ENCODE results near the gene TFDP2.

Gene TFDP2

DNA sequence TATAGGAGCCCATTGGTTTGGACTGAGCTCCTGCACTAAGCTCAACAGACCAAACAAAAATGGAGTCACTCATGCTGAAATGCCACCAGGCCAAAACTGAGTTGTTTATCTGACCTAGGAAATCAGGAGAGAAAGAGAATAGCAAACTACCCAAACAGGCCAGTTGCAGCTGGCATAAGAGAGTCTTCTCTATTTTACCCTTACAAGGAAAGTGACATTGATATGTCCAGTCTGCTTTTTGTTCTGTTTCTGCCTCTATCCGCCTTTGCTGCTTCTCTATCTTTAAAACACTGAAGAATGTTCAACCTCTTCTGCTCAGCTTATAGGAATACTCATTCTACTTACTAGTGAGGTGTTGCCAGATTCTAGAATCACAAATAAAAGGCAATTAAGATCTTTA is 177.8 kb downstream of the TFDP2 start:
- in situ Hi-C loops (cut with MboI; ENCODE audit: low sequenced_read_pairs), result no loop called here

DNA sequence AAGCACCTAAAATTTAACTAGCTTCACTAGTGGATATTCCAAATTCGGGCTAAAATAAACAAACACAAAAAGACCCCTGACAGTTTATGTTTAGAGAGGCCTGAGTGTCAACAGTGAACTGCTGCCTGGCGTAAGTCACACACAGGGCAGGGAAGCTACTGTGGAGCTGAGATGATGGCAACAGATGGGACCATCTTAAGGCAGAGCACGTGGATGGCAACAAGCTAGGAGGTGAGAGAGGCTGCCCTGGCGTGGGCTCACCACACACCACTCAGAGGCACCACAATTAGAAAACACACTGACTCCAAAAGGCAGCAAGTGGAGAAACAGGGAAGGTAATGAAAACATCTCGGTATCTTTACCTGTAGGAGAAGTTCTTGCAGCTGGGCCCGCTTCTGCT is 179.6 kb downstream of the TFDP2 start:
- in situ Hi-C loops (cut with MboI; ENCODE audit: low sequenced_read_pairs), result no loop called here

DNA sequence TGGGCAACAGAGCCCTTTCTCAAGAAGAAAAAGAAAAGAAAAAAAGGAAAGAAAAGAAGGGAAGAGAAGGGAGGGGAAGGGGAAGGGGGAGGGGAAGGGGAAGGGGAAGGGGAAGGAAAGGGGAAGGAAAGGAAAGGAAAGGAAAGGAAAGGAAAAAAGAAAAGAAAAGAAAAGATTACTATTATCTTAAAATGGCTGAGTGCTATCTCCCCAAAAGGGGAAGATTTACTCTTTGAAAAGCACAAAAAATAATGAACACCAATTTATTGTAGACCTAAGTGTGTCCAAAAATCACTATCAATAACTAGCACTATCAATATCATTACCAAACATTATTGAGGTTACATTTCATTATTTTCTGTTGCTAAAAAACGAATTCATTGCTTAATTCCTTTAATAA is 183.9 kb downstream of the TFDP2 start:
- in situ Hi-C loops (cut with MboI; ENCODE audit: low sequenced_read_pairs), result no loop called here

DNA sequence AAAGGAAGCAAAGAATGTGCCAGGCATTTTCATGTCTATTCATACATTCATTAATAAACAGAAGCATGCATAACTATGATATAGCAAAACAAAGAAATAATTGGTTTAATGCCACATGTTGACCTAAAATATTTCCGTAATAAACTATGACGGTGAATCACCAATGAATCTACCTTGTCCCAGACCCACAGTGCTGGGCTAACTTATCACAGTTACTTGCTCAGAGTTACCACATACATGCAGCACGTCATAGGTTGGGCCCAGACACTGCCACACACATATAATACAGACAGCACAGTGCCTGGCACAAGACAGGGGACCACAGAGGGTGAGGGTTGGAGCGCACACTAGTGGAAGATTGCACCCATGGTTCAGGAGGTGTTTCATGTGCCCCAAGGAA is 186.0 kb downstream of the TFDP2 start:
- in situ Hi-C loops (cut with MboI; ENCODE audit: low sequenced_read_pairs), result no loop called here

DNA sequence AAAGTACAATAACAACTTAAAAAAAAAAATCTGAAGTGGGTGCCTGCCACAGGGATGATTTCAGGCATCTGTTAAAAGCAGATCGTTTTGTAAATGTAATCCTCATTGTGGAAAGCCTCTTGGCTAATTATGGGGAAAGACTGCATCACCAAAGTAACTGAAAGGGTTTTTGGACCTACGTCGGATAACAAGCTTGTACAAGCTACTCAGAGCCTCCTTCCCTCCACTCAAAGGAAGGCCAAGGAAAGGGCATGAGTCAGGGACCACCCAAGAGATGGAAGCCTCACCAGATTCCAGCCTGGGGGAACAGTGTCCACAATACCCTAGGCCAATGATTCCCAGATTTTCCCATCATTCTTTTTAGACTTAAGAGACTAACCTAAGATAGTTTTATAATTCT is 188.6 kb downstream of the TFDP2 start:
- in situ Hi-C loops (cut with MboI; ENCODE audit: low sequenced_read_pairs), result no loop called here

DNA sequence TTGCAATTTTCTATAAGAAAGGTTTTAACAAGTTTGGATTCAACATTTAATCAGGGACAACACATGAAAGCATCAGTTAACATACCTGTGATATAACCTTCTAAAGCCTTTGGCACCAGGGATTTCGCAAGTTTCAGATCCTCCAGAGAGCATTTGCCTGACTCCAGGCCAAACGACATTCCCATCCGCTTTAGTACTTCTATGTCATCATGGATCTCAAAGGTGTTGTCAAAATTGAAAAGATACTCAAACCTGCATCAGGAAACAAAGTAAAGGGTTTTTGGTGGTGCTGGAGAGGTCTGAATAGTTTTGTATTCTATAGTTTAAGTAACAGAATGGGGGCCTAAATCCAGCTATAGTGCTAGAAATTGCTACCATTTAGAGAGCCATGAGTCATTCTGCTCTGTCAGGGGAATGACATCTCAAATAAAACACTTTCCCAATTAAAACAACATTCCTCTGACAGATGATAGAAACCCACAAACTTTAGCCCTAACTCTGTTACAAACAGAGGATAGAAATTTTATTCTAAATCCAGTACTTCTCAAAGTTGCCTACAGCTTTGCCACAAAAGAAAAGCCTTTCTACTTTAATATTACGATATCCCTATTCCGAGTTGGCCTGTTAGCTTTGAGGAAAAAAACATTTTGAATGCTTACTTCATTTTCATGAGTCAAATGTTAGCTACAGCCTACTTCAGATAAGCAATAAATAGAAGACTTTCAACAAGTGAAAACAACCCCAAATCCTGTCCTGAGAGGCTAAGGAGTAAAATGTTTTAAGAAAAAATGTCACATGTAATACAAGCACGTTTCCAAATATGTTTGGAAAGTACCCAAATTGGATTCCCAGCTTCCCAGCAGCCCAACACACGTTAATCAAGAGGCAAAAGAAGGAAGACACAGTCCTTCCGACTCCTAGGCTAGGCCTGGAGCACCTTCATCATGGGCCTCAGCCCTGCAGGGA is 189.5 kb downstream of the TFDP2 start:
- in situ Hi-C loops (cut with MboI; ENCODE audit: low sequenced_read_pairs), result no loop called here

DNA sequence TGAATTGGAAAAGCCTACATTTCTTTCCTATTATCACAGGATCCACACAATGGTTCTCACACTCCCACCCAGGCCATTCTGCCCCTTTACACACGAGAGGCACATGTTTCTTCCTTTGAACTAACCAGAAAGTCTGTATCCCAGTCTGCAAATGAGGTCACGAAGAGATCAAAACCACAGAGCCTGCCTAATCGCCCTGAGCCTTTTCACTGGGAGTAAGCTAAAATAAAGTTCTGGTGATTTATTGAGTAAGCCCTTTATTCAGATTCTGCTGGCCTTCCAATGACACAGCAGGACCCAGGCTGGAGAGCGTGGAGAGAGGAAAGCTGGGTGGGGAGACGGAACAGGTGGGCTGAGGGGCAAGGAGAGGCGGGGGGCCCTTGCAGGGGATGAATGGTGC is 194.2 kb downstream of the TFDP2 start:
- in situ Hi-C loops (cut with MboI; ENCODE audit: low sequenced_read_pairs), result no loop called here

DNA sequence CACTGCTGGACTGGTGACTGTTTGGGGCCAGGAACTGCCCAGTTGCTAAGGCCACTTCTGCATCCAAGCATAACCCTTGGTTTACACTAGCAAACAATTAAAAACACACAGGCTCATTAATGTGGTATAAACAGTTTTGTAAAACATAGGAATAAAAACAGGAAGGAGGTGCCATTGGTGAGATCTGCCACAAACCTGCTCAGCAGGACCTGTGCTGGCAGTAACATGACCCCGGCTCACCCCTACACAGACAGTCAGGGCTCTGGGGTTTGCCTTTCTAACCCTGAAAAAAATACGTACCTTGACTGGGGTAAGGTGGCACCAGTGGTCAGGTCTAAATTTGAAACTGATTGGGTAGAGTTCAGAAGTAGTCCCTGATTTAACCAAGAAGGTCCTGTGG is 196.7 kb downstream of the TFDP2 start:
- in situ Hi-C loops (cut with MboI; ENCODE audit: low sequenced_read_pairs), result no loop called here

DNA sequence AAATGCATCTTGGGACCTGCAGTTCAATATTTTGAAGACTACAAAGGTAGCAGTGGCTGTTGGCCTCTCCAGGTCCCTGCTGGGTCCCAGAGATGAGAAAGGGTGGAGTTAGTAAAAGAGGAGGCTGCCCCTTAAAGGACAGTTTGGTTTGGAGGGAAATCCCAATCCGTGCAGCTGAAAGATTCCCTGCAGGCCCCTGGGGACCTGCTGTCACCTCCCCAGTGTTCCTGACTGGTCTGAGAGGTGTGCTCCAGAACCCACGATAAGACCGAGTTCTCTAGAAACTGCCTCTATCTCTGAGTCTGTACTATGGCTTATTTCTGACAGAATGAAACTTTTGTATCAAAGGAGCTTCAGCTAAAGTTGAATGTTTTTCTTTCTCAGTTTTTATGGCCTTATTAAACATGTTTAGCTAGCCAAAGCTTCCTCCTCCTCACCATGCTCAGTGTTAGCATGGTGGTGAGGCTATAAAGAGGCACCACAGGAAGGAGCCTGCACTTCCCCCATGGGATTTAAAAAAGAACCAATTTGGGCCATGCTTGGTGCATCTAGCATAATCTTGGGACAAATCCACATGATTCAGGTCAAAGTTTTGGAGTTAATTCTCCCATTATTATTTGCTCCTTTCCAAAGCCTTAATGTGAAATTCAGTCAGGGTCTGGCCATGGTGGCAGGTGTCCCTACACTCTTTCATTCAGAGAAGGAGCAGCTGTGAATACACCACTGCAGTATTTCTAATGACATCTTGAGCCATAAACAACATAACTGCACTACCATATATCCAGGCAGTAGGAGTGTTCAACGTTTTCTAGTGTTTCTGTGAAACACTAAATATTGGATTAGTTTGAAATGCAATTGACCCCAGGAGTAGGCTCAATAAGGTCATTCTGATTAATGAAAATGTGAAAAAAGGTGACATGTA is 198.5 kb downstream of the TFDP2 start:
- in situ Hi-C loops (cut with MboI; ENCODE audit: low sequenced_read_pairs), result no loop called here

DNA sequence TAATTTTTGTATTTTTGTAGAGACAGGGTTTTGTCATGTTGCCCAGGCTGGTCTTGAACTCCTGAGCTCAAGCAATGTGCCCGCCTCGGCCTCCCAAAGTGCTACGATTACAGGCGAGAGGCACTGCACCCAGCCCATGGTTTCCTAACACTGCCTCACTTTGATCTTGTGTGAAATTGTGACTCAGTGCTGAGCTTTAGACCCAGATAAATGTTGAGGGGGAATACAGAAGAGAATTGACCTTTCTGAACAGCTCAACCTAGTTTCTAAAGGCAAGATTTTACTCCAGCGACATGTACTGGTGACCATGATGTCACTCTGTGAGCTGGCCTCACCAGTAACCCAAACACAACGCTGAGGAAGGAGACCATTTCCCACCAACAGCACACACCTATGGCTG is 199.4 kb downstream of the TFDP2 start:
- in situ Hi-C loops (cut with MboI; ENCODE audit: low sequenced_read_pairs), result no loop called here

DNA sequence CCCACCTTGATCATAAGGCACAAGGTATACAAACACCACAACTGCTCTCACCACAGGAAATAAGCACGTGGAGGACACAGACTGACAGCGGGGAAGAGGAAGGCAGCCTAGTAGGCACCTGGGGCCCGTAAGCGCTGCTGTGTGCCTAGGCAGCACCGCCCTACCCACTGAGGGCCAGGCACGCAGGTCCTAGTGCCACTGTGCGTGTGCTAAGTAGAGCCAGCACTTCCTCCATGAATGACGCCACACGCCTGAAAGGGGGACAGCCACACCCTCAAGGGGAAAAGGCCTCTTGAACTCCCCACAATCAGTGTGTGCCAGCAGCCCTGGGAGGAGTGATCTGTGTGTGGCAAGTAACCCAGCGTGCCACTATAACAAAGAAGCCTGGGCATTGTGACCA is 199.9 kb downstream of the TFDP2 start:
- in situ Hi-C loops (cut with MboI; ENCODE audit: low sequenced_read_pairs), result no loop called here

DNA sequence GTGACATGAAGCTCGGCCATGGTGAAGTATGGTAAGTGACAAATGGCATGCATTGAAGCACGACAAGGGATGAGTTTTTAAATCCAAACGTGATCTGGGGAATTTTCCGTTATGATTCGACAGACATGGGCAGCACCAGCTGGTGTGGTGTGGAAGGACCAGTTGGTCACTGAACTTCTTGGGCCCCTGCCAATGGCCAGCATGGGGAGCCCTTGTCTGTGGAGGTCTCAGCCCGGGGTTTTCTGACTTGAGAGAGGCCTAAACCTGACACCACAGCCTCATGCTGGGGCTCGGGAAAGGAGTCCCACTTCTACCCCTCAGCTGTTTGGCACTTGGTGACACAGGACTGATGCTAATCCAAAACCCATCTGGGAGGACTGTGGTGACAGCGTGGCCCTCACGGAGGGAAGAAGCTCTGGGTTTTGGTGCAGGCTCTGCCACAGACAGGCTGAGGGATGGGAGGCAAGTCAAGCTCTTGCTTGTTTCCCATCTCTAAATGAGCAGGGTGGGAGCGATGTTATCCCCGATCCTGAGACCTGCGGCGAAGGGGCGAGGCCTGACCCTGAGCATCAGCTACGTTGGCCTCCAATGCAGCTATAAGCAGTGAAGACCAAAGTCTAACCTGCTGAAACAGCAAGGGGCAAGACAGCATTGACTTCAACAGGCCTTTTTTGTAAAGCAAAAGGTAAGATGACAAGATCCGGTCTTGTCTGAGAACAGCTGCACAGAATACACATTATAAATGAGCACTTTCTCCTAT is 203.4 kb downstream of the TFDP2 start:
- in situ Hi-C loops (cut with MboI; ENCODE audit: low sequenced_read_pairs), result no loop called here

DNA sequence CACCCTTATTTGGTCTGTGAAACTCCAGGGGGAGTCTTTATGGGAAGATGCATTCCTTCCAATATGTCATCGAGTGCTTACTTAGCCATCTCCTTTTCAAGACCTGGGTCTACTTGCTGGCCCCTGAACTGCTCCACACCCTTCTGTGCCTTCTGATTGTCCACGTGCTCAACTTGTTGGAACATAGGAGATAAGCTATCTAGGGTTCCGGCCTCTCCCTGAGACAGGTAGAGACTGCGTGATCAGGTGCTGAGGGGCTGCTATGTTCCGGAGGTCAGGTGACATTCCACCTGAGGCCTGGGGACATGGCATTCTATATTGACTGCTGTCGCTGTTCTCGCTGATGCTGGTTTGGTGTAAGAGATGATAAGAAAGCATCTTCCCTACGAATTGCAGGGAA is 207.3 kb downstream of the TFDP2 start:
- in situ Hi-C loops (cut with MboI; ENCODE audit: low sequenced_read_pairs), result no loop called here

DNA sequence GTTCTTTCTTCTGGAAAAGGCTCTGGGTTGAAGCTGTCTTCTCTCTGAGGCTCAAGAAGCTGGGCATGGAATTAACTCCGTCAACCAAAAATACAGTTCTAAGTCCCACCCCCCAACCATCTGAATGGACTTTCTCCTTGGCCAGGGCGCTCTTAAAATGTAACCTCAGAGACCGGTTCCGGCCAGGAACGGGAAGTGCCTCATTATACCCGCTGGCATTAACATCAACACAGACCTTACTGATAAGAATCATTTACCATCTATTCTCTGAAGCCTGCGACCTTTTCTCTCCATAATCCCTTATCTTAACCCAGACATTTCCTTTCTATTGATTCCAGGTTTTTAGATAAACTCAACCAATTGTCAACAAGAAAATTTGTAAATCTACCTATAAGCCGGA is 208.3 kb downstream of the TFDP2 start:
- in situ Hi-C loops (cut with MboI; ENCODE audit: low sequenced_read_pairs), result no loop called here

DNA sequence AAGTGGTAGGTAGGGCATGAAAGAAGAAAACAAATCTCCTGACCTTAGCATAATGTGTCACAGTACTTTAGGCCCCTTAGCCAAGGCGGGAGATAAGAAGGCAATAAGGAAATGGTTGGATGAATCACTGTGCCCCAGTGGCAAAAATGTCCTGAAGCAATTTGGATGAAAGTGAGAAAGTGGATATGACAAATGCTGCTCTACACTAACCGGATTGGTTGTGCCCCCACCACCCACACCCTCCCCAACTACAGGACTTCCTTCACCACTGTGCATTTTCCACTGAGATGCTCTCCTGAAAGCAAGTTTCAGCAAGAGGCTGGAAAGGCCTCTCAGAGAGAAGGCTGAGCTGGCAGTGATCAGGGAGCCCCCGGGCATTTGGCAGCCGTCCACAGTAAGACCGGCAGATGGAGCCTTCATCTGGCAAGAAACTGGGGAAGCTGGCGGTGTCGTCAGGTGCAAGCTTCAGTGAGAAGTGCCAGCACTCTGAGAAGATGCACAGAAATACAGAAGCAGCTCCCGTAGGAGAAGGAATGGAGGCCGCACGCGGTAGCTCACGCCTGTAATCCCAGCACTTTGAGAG is 209.1 kb downstream of the TFDP2 start:
- in situ Hi-C loops (cut with MboI; ENCODE audit: low sequenced_read_pairs), result no loop called here

DNA sequence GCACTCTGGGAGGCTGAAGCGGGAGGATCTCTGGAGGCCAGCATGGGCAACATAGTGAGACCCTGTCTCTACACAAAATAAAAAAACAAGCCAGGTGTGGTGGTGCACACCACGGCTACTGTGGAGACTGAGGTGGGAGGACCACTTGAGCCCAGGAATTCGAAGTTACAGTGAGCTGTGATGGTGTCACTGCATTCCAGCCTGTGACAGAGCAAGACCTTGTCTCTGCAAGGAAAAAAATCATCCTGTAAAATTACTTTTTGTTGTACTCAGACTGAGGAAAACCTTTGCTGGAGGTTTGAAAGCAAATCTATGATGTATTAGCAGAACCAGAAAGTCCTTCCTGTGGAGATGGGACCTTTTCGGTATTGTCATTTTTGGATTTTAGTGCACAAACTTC is 209.6 kb downstream of the TFDP2 start:
- in situ Hi-C loops (cut with MboI; ENCODE audit: low sequenced_read_pairs), result no loop called here

DNA sequence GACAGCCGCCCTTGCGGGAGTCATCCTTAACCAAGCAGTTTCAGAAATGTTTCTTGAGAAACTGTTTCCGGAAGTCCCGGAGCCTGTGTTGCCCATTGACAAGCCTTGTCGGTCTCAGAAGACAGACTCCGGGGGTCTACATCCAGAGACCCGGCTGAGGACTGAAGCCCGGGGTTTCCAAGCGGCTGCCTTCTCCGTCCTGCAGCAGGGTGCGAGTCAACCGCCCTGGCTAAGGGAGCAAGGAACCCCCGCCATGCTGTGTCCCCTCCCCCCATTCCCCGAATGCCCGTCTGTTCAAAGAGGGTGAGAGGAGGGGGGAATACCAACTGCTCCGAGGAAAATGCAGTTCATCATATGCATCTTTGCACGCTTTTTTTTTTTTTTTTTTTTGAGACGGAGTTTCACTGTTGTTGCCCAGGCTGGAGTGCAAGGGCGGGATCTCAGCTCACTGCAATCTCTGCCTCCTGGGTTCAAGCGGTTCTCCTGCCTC is 211.3 kb downstream of the TFDP2 start:
- in situ Hi-C loops (cut with MboI; ENCODE audit: low sequenced_read_pairs), result no loop called here

DNA sequence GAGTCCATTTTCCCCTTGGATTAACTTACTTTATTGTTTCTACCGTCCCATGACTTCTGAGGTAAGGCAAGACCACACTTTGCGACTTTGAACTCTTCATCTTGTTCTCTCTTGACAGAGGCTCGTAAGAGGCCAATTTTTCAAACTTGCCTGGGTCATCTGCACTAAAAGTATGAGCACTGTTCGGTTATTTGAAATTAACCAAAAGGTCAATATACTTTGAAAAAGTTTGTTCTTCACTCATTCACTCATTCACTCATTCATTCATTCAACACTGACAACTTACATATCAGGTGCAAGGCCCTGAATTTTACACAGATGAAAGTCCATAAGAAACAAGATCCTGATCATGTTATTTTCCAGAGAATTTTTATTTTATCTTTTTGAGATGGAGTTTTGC is 215.0 kb downstream of the TFDP2 start:
- in situ Hi-C loops (cut with MboI; ENCODE audit: low sequenced_read_pairs), result no loop called here

DNA sequence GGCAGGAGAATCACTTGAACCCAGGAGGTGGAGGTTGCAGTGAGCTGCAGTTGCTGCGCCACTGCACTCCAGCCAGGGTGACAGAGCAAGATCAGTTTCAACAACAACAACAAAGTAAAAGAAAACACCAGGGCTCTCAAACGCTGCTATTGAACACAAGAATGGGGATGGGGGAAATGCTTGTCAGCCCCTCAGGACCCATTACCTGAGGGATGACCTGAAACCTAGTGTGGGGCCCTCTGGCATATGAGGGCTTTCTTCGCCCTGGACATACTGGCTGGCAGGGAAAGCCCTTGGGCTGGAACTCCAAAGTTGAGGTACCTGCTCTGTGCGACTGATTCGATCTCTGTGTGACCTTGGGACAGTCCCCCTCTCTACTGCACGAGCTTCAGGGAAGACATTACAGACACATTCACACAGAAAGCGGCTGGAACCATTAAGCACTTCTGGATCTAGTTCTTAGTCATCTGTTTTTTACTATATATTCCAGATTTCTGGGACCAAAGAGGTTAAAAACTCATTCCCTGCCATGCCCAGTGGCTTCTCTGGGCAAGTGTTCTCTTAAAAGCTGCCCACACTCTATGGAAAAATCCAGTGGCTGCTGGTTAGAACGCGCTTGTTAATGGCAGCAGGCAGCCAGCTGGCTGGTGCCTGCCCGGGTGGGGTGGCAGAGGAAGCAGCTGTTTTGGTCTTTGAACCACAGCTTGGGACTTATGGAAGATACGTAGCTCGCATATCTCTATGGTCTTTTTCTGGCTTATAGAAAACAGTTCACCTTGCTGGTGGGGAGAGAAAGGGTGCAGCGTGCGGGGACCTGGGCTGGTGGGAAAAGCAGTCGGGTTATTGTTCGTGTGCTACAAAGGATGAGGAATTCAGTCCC is 215.7 kb downstream of the TFDP2 start:
- in situ Hi-C loops (cut with MboI; ENCODE audit: low sequenced_read_pairs), result no loop called here

DNA sequence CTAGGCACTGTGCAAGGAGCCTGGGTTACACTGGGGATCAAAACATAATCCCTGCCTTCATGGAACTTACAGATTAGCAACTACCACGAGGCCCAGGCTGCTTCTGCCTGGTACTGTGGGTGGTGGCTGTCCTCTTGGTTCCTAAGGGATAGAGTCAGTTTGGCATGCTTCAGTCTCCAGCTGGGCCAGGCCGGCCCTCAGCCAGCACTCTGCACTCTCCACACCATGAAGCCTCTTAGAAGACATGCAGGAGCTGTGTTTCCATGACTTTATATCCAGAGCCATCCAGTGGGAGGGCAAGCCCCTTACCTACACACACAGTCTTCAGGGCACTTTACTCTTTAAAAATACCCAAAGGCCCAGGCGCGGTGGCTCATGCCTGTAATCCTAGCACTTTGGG is 218.5 kb downstream of the TFDP2 start:
- in situ Hi-C loops (cut with MboI; ENCODE audit: low sequenced_read_pairs), result no loop called here
